B cell (primary cell): ENCODE data around the gene ZNF746. TPM values are rescaled to one million over a fixed set of nuclear protein-coding genes. Genes with fewer than 3 reads are reported as not detected.

Experiments used
- ATAC-seq: fragments of 200-7000 bp; cut with Tn5 transposase; one replicate; pipeline ENCODE4 v1.10.0; 2021; ENCODE audit warnings: low read depth, mild to moderate bottlenecking, moderate number of reproducible peaks, moderate library complexity
- CTCF ChIA-PET: fragments of 350-600 bp; sonication (Branson Sonifier 250); formaldehyde crosslinking; loops from one replicate; lab custom pipeline; 2021; ENCODE audit warnings: antibody characterized with exemption, inconsistent platforms; lab: Charles Lee
- POLR2A ChIA-PET: fragments of 350-600 bp; sonication (Branson Sonifier 250); formaldehyde crosslinking; loops from one replicate; lab custom pipeline; 2021; ENCODE audit warnings: antibody characterized with exemption; lab: Charles Lee
- DNase-seq: peaks from one replicate; pipeline ENCODE4 v3.0.0; 2013
- H2AFZ ChIP-seq: 2 replicates; pipeline ENCODE4 v1.6.1; 2012; ENCODE audit warnings: mild to moderate bottlenecking, low read depth, low read length; ENCODE audit not compliant: insufficient read depth, poor library complexity, severe bottlenecking
- H3K27ac ChIP-seq, 2 donors: 1 replicate in 1 of 2; 2 replicates in 1 of 2; pipeline ENCODE4 v1.5.1; 2012 to 2013; ENCODE audit warnings: low read length in 2 of 2, mild to moderate bottlenecking in 2 of 2, moderate library complexity in 1 of 2
- H3K27me3 ChIP-seq, 4 experiments: fragments of 200-600 bp in 1 of 4; sonication (generic) in 1 of 4; replicated peaks in 1 of 4; 1 replicate in 2 of 4; 2 replicates in 2 of 4; pipeline versions ENCODE4 v1.6.1 to v1.7.0; 2013 to 2016; ENCODE audit warnings: low read length in 3 of 4, mild to moderate bottlenecking in 2 of 4, mixed read lengths in 1 of 4, moderate library complexity in 1 of 4; ENCODE audit not compliant: insufficient read depth in 4 of 4, control insufficient read depth in 3 of 4; ENCODE audit errors: control extremely low read depth in 1 of 4
- H3K36me3 ChIP-seq, 2 experiments: replicated peaks in 1 of 2; 1 replicate in 1 of 2; 2 replicates in 1 of 2; pipeline versions ENCODE4 v1.6.1 to v1.7.1; 2013; ENCODE audit warnings: low read length in 1 of 2; ENCODE audit not compliant: insufficient read depth in 2 of 2, control insufficient read depth in 1 of 2; ENCODE audit errors: control extremely low read depth in 1 of 2, extremely low read depth in 1 of 2
- H3K4me1 ChIP-seq, 2 donors: fragments of 200-600 bp in 1 of 2; sonication (generic) in 1 of 2; 1 replicate in 1 of 2; 2 replicates in 1 of 2; pipeline versions ENCODE4 v1.5.1 to v1.6.1; 2013 to 2017; ENCODE audit warnings: low read length in 2 of 2; ENCODE audit not compliant: control insufficient read depth in 2 of 2, insufficient read depth in 2 of 2
- H3K4me2 ChIP-seq: replicated peaks from 2 replicates; pipeline ENCODE3; 2012; ENCODE audit warnings: mild to moderate bottlenecking, low read depth, low read length; ENCODE audit not compliant: poor library complexity, severe bottlenecking
- H3K4me3 ChIP-seq, 5 experiments: fragments of 200-600 bp in 1 of 5; sonication (generic) in 1 of 5; 1 replicate in 3 of 5; 2 replicates in 2 of 5; pipeline versions ENCODE4 v1.5.1 to v1.7.0; 2011 to 2016; ENCODE audit warnings: low read length in 4 of 5, mild to moderate bottlenecking in 4 of 5, low read depth in 2 of 5, control low read depth in 1 of 5, moderate library complexity in 1 of 5; ENCODE audit not compliant: insufficient read depth in 1 of 5; ENCODE audit errors: control extremely low read depth in 1 of 5, extremely low read depth in 1 of 5
- H3K79me2 ChIP-seq: fragments of 200-600 bp; sonication (generic); one replicate; pipeline ENCODE4 v1.6.0; 2016; ENCODE audit warnings: low read length; ENCODE audit not compliant: control insufficient read depth, insufficient read depth
- H3K9ac ChIP-seq: fragments of 200-600 bp; sonication (generic); 2 replicates; pipeline ENCODE4 v1.6.1; 2017; ENCODE audit warnings: mild to moderate bottlenecking, low read length, moderate library complexity
- H3K9me3 ChIP-seq, 3 donors: one replicate each; pipeline versions ENCODE4 v1.6.1 to v1.7.1; 2013; ENCODE audit warnings: low read length in 2 of 3; ENCODE audit not compliant: control insufficient read depth in 2 of 3, insufficient read depth in 1 of 3; ENCODE audit errors: control extremely low read depth in 1 of 3
- H4K20me1 ChIP-seq: 2 replicates; pipeline ENCODE4 v1.6.0; 2012; ENCODE audit warnings: mild to moderate bottlenecking, low read length; ENCODE audit not compliant: insufficient read depth, control insufficient read depth, poor library complexity, severe bottlenecking
- H3K27ac Mint-ChIP-seq: one replicate; pipeline ENCODE4 v1.8.0; 2021; ENCODE audit warnings: mixed read lengths
- H3K27me3 Mint-ChIP-seq: one replicate; pipeline ENCODE4 v1.8.0; 2021; ENCODE audit warnings: mixed read lengths
- H3K4me1 Mint-ChIP-seq: one replicate; pipeline ENCODE4 v1.8.0; 2021; ENCODE audit warnings: mixed read lengths
- H3K4me3 Mint-ChIP-seq: one replicate; pipeline ENCODE4 v1.8.0; 2021; ENCODE audit warnings: mixed read lengths
- H3K9me3 Mint-ChIP-seq: one replicate; pipeline ENCODE4 v1.8.0; 2022; ENCODE audit warnings: mixed read lengths; ENCODE audit not compliant: insufficient read depth
- CTCF ChIP-seq: fragments of 200-600 bp; IDR thresholded peaks from one replicate; pipeline ENCODE4 v1.8.0; 2022; ENCODE audit warnings: antibody characterized with exemption, mild to moderate bottlenecking
- EZH2 ChIP-seq: IDR thresholded peaks from 2 replicates; pipeline ENCODE4 v1.6.1; 2012; ENCODE audit warnings: borderline replicate concordance, low read depth, mild to moderate bottlenecking, moderate library complexity, low read length; ENCODE audit not compliant: insufficient read depth, poor library complexity, severe bottlenecking
- intact Hi-C: fragments of 100-400 bp; cut with micrococcal nuclease; formaldehyde crosslinking; loops from one replicate; pipeline ENCODE4 v1.10.0; 2022
- polyA plus RNA-seq: library from polyadenylated mRNA; depleted of rRNA; stranded (reverse); fragments of >200 nt; gene quantifications from 2 replicates; pipeline ENCODE4 v1.2.3, GENCODE V29; 2012
- total RNA-seq, 2 donors: library from RNA; stranded (reverse); fragments of 120-200 nt in 1 of 2; gene quantifications; 1 replicate in 1 of 2; 2 replicates in 1 of 2; pipeline versions ENCODE4 v1.2.3 to v1.2.4, GENCODE V29; 2013 to 2022

The ZNF746 gene
- total and polyA plus RNA-seq, 2 donors (not counting 1 experiment from before 2014, with no cell fraction given), result 15.6 to 30.4 TPM

GRCh38 chr7:149509774-149510173, 12.2 kb upstream of the ZNF746 start:
- TF ChIP-seq EZH2 (no peak), CTCF (no peak)
- no peaks in the 10 kb centered on the region for H3K4me1 ChIP-seq
- no peaks in the 10 kb centered on the region for H3K27me3 ChIP-seq
- Mint-ChIP-seq H3K27me3 (peaks cover 4% of the 10 kb centered on the region), H3K4me3 (no peak overlapping the region), H3K4me1 (no peaks in the 10 kb centered on the region), H3K27ac (no peak overlapping the region), H3K9me3 (peaks cover 12% of the 10 kb centered on the region)
- no peaks in the 10 kb centered on the region for H4K20me1 ChIP-seq
- no peak overlapping the region for H3K4me2 ChIP-seq
- no peaks in the 10 kb centered on the region for H3K79me2 ChIP-seq
- H3K27ac ChIP-seq, result no peak overlapping the region
- ChIA-PET POLR2A (no interaction called here), CTCF (interaction anchor here (1.4 kb wide), 1 partner anchor 14 kb away, joined by 4 read pairs; no protein-coding TSS in a partner anchor)
- H3K9me3 ChIP-seq, result peaks cover 7 to 30% (median 18%) of the 10 kb centered on the region in 3 donors
- ATAC-seq (no peak), DNase-seq (no peak)
- no peak overlapping the region for H3K4me3 ChIP-seq
- intact Hi-C loops, result no loop called here
- H2AFZ ChIP-seq, result no peak overlapping the region
- H3K9ac ChIP-seq, result no peak overlapping the region
- no peaks in the 10 kb centered on the region for H3K36me3 ChIP-seq

GRCh38 chr7:149505551-149505950, 7.9 kb upstream of the ZNF746 start:
- no peak overlapping the region for H3K27ac Mint-ChIP-seq
- no peak for ATAC-seq

More at GRCh38 chr7:149505551-149505950, 7.9 kb upstream of the ZNF746 start:
- Histone ChIP-seq H3K27me3 (no peaks in the 10 kb centered on the region), H3K9me3 (peaks cover 8 to 23% (median 18%) of the 10 kb centered on the region in 3 donors), H3K79me2 (no peaks in the 10 kb centered on the region), H2AFZ (no peak overlapping the region), H3K4me2 (no peak overlapping the region), H3K27ac (no peak overlapping the region), H4K20me1 (no peaks in the 10 kb centered on the region), H3K9ac (no peak overlapping the region), H3K4me3 (no peak overlapping the region), H3K36me3 (no peaks in the 10 kb centered on the region), H3K4me1 (no peaks in the 10 kb centered on the region)
- POLR2A ChIA-PET, result no interaction called here
- Mint-ChIP-seq H3K27me3 (peaks cover 4% of the 10 kb centered on the region), H3K9me3 (peaks cover 3% of the 10 kb centered on the region), H3K4me1 (no peaks in the 10 kb centered on the region), H3K4me3 (no peak overlapping the region)
- CTCF ChIA-PET, result no interaction called here
- no peak for TF ChIP-seq EZH2
- TF ChIP-seq CTCF, result no peak
- DNase-seq, result no peak
- intact Hi-C loops, result no loop called here
